Measurements from ENCODE around the gene DAPK1. TPM values are rescaled to one million over a fixed set of nuclear protein-coding genes. Genes with fewer than 3 reads are reported as not detected.

DAPK1 gene
- total and polyA plus RNA-seq, 3 donors from 2014 or later: 35.1 to 74.6 (median 71.0) TPM

- no peaks in the 10 kb centered on the region for H3K36me3 ChIP-seq (ENCODE audit: low read depth, missing control alignments)
- H3K4me3 ChIP-seq: no peak overlapping the region
- TF ChIP-seq POLR2A (IDR thresholded peaks at IDR 0.05) (no peak), CTCF (IDR thresholded peaks at IDR 0.05) (no peak)
- H3K27ac ChIP-seq: no peak overlapping the region
- 78 to 81% methylated on average over 4 of the region's 4 CpGs for WGBS, 2 donors
- peaks cover 15% of the 10 kb centered on the region for H3K4me1 ChIP-seq
- H3K27me3 ChIP-seq: no peaks in the 10 kb centered on the region
- intact Hi-C loops (cut with DNase I; ENCODE audit: low total_unique reads): loop anchor here (10.0 kb wide), 1 partner anchor 129 kb away; no protein-coding TSS in a partner anchor
- DNase-seq: no peak
- no peaks in the 10 kb centered on the region for H3K9me3 ChIP-seq
These were observed 187.8 kb downstream of the DAPK1 start for GRCh38 chr9:87685441-87685840.

- H3K27ac ChIP-seq: no peak overlapping the region
These were observed 188.3 kb downstream of the DAPK1 start for GRCh38 chr9:87685871-87686519.

GRCh38 chr9:87686520-87687090 is 188.9 kb downstream of the DAPK1 start:
- peaks cover 15% of the 10 kb centered on the region for H3K4me1 ChIP-seq
- 96 to 98% methylated on average over 14 of the region's 14 CpGs for WGBS, 2 donors
- H3K27ac ChIP-seq: no peak overlapping the region
- TF ChIP-seq POLR2A (IDR thresholded peaks at IDR 0.05): no peak
- no peak for TF ChIP-seq CTCF (IDR thresholded peaks at IDR 0.05)
- no peak overlapping the region for H3K4me3 ChIP-seq
- intact Hi-C loops (cut with DNase I; ENCODE audit: low total_unique reads): loop anchor here (10.0 kb wide), 1 partner anchor 128 kb away; no protein-coding TSS in a partner anchor
- H3K27me3 ChIP-seq: no peaks in the 10 kb centered on the region
- H3K9me3 ChIP-seq: no peaks in the 10 kb centered on the region
- no peaks in the 10 kb centered on the region for H3K36me3 ChIP-seq (ENCODE audit: low read depth, missing control alignments)
- no peak for DNase-seq

More at GRCh38 chr9:87685871-87686519, 188.3 kb downstream of the DAPK1 start:
- Histone ChIP-seq H3K4me3 (no peak overlapping the region), H3K36me3 (ENCODE audit: low read depth, missing control alignments) (no peaks in the 10 kb centered on the region), H3K27me3 (no peaks in the 10 kb centered on the region), H3K9me3 (no peaks in the 10 kb centered on the region), H3K4me1 (peaks cover 15% of the 10 kb centered on the region)
- TF ChIP-seq CTCF (IDR thresholded peaks at IDR 0.05): no peak
- no peak for TF ChIP-seq POLR2A (IDR thresholded peaks at IDR 0.05)
- intact Hi-C loops (cut with DNase I; ENCODE audit: low total_unique reads): loop anchor here (10.0 kb wide), 1 partner anchor 129 kb away; no protein-coding TSS in a partner anchor
- 69 to 75% methylated on average over 14 of the region's 14 CpGs for WGBS, 2 donors
- no peak for DNase-seq

GRCh38 chr9:87687207-87687606 is 189.5 kb downstream of the DAPK1 start:
- no peaks in the 10 kb centered on the region for H3K9me3 ChIP-seq
- no peak for TF ChIP-seq POLR2A (IDR thresholded peaks at IDR 0.05)
- no peak for TF ChIP-seq CTCF (IDR thresholded peaks at IDR 0.05)
- H3K36me3 ChIP-seq (ENCODE audit: low read depth, missing control alignments): no peaks in the 10 kb centered on the region
- no peak for DNase-seq
- H3K27ac ChIP-seq: no peak overlapping the region
- intact Hi-C loops (cut with DNase I; ENCODE audit: low total_unique reads): loop anchor here (10.0 kb wide), 1 partner anchor 128 kb away; no protein-coding TSS in a partner anchor
- no peak overlapping the region for H3K4me3 ChIP-seq
- peaks cover 15% of the 10 kb centered on the region for H3K4me1 ChIP-seq
- H3K27me3 ChIP-seq: no peaks in the 10 kb centered on the region
- WGBS, 2 donors: 73 to 89% methylated on average over 4 of the region's 4 CpGs

Data from testis (tissue), 3 donors.